ENCODE data around the gene SEMA4C.

- no peak for TF ChIP-seq REST (IDR thresholded peaks at IDR 0.05; ENCODE audit: borderline replicate concordance)
- TF ChIP-seq CTCF (IDR thresholded peaks at IDR 0.05; ENCODE audit: poor library complexity, severe bottlenecking) = no peak
- no peak for TF ChIP-seq MXI1 (conservative IDR thresholded peaks at IDR 0.05; ENCODE audit: poor library complexity, severe bottlenecking)
- no peak for TF ChIP-seq EP300 (conservative IDR thresholded peaks at IDR 0.05; ENCODE audit: poor library complexity, severe bottlenecking)
- no peak for TF ChIP-seq SMC3 (conservative IDR thresholded peaks at IDR 0.05; ENCODE audit: poor library complexity)
- TF ChIP-seq EZH2 (IDR thresholded peaks at IDR 0.05; ENCODE audit: borderline replicate concordance, insufficient read depth, low read length, poor library complexity, severe bottlenecking) = no peak
- no peak for TF ChIP-seq TAF1 (IDR thresholded peaks at IDR 0.05; ENCODE audit: low read depth)
Observed at GRCh38 chr2:96907115-96908041, 37.5 kb upstream of the SEMA4C start.

Data from neural cell (in vitro differentiated cells).